ENCODE results near the gene CNP. TPM values are rescaled to one million over a fixed set of nuclear protein-coding genes. Genes with fewer than 3 reads are reported as not detected.
A peak's percentile ranks its signal among the peaks of the same experiment; 100 is the strongest.
"Not testable (repeated sequence)": the region's sequence is repeated elsewhere in the genome, so short reads cannot be mapped to it uniquely, and the experiment has no call there.

The CNP gene
- total RNA-seq, 4 donors from 2014 or later = 24.7 to 76.7 (median 43.4) TPM

GRCh38 chr17:42016941-42017865 lies 50.6 kb downstream of the CNP start, which contains the start of gene DNAJC7:
DNAJC7 (minus strand) TSS chr17:42017439; CDS start chr17:42017416, 23 bp downstream.
- H3K4me3 ChIP-seq = peak within 1 kb of the TSS; percentile 76 to 86 (median 84)
- DNase-seq = peak; percentile 89 to 96 (median 92)
- no peaks in the 10 kb centered on the region for H3K9me3 ChIP-seq
- peak within 1 kb of the TSS; percentile 86 to 96 (median 90) for H3K27ac ChIP-seq
- peaks cover 0 to 58% (median 6%) of the 10 kb centered on the region in 4 donors for H3K4me1 ChIP-seq
- H3K36me3 ChIP-seq = peaks cover 0 to 2% (median 0%) of the 10 kb centered on the region in 3 donors
- TF ChIP-seq CTCF (IDR thresholded peaks at IDR 0.05) (peak in 2 of 6 experiments; percentile 3 to 12), POLR2A (IDR thresholded peaks at IDR 0.05) (peak; percentile 65 to 73)
- H3K27me3 ChIP-seq = no peaks in the 10 kb centered on the region

- Histone ChIP-seq H3K27ac (peak overlapping the region; percentile 86 to 96 (median 90)), H3K27me3 (no peaks in the 10 kb centered on the region), H3K4me3 (peak overlapping the region; percentile 76 to 86 (median 84)), H3K36me3 (peaks cover 0 to 9% (median 0%) of the 10 kb centered on the region in 3 donors), H3K4me1 (peaks cover 0 to 54% (median 6%) of the 10 kb centered on the region in 4 donors), H3K9me3 (no peaks in the 10 kb centered on the region)
- TF ChIP-seq CTCF (IDR thresholded peaks at IDR 0.05) = no peak
- TF ChIP-seq POLR2A (IDR thresholded peaks at IDR 0.05) = no peak
- peak in 1 of 3 donors; percentile 58 for DNase-seq
Observed at GRCh38 chr17:42017866-42018200, 51.2 kb downstream of the CNP start.

- H3K27ac ChIP-seq = peak overlapping the region in 3 of 4 donors; percentile 86 to 91 (median 89)
- H3K4me3 ChIP-seq = peak overlapping the region in 2 of 4 donors; percentile 76 to 86
- TF ChIP-seq CTCF (IDR thresholded peaks at IDR 0.05) (no peak), POLR2A (IDR thresholded peaks at IDR 0.05) (no peak)
Observed at GRCh38 chr17:42018339-42018738, 51.7 kb downstream of the CNP start.

GRCh38 chr17:42018988-42019387 lies 52.4 kb downstream of the CNP start:
- H3K27me3 ChIP-seq = no peaks in the 10 kb centered on the region
- no peak overlapping the region for H3K4me3 ChIP-seq
- TF ChIP-seq CTCF (IDR thresholded peaks at IDR 0.05) = no peak
- no peak for TF ChIP-seq POLR2A (IDR thresholded peaks at IDR 0.05)
- peaks cover 0 to 44% (median 6%) of the 10 kb centered on the region in 4 donors for H3K4me1 ChIP-seq
- H3K9me3 ChIP-seq = no peaks in the 10 kb centered on the region
- no peak overlapping the region for H3K27ac ChIP-seq
- H3K36me3 ChIP-seq = peaks cover 0 to 20% (median 0%) of the 10 kb centered on the region in 3 donors
- DNase-seq = no peak

More at GRCh38 chr17:42018339-42018738, 51.7 kb downstream of the CNP start:
- peaks cover 0 to 14% (median 0%) of the 10 kb centered on the region in 3 donors for H3K36me3 ChIP-seq
- no peaks in the 10 kb centered on the region for H3K27me3 ChIP-seq
- no peaks in the 10 kb centered on the region for H3K9me3 ChIP-seq
- peaks cover 0 to 49% (median 6%) of the 10 kb centered on the region in 4 donors for H3K4me1 ChIP-seq
- DNase-seq = no peak

- H3K4me3 ChIP-seq = peak within 1 kb of the TSS; percentile 62 to 76 (median 72)
- no peaks in the 10 kb centered on the region for H3K9me3 ChIP-seq
- H3K27ac ChIP-seq = peak within 1 kb of the TSS; percentile 68 to 80 (median 78)
- peaks cover 0 to 24% (median 0%) of the 10 kb centered on the region in 3 donors for H3K36me3 ChIP-seq
- peaks cover 0 to 45% (median 6%) of the 10 kb centered on the region in 4 donors for H3K4me1 ChIP-seq
- DNase-seq = peak; percentile 93 to 97 (median 95)
- H3K27me3 ChIP-seq = no peaks in the 10 kb centered on the region
- TF ChIP-seq CTCF (IDR thresholded peaks at IDR 0.05) (peak; percentile 91 to 97 (median 94)), POLR2A (IDR thresholded peaks at IDR 0.05) (peak; percentile 45 to 55)
Observed at GRCh38 chr17:42019509-42020404, 53.2 kb downstream of the CNP start, which contains the start of gene NKIRAS2. NKIRAS2 (plus strand) TSS chr17:42020090; CDS start chr17:42021578, 1,488 bp downstream.

GRCh38 chr17:42020845-42021244 lies 54.2 kb downstream of the CNP start:
- not testable (repeated sequence) for DNase-seq, H3K9me3 ChIP-seq, H3K27ac ChIP-seq, H3K27me3 ChIP-seq
- peaks cover 0 to 42% (median 7%) of the 10 kb centered on the region in 4 donors for H3K4me1 ChIP-seq
- peak overlapping the region in 3 of 4 donors; percentile 70 to 76 (median 75) for H3K4me3 ChIP-seq
- H3K36me3 ChIP-seq = peaks cover 0 to 24% (median 0%) of the 10 kb centered on the region in 3 donors

Measured in Peyer's patch (tissue), 4 donors.